ENCODE measurements around the gene FAM98C.

Gene FAM98C

GRCh38 chr19:38375748-38376147, 27.1 kb upstream of the FAM98C start:
- in situ Hi-C loops (cut with HindIII; ENCODE audit: low pct_ligation_motif_present, low pct_unique_long_range_greater_than_20kb, low sequenced_read_pairs), result no loop called here
- no peak for DNase-seq

GRCh38 chr19:38376576-38376975, 26.3 kb upstream of the FAM98C start:
- no peak for DNase-seq
- in situ Hi-C loops (cut with HindIII; ENCODE audit: low pct_ligation_motif_present, low pct_unique_long_range_greater_than_20kb, low sequenced_read_pairs), result no loop called here

- in situ Hi-C loops (cut with HindIII; ENCODE audit: low pct_ligation_motif_present, low pct_unique_long_range_greater_than_20kb, low sequenced_read_pairs), result no loop called here
Observed at GRCh38 chr19:38377052-38377451, 25.8 kb upstream of the FAM98C start.

GRCh38 chr19:38378866-38379265, 24.0 kb upstream of the FAM98C start:
- no peak for DNase-seq
- in situ Hi-C loops (cut with HindIII; ENCODE audit: low pct_ligation_motif_present, low pct_unique_long_range_greater_than_20kb, low sequenced_read_pairs), result no loop called here

More at GRCh38 chr19:38377052-38377451, 25.8 kb upstream of the FAM98C start:
- DNase-seq, result no peak

- no peak for DNase-seq
- in situ Hi-C loops (cut with HindIII; ENCODE audit: low pct_ligation_motif_present, low pct_unique_long_range_greater_than_20kb, low sequenced_read_pairs), result no loop called here
Observed at GRCh38 chr19:38381138-38381537, 21.8 kb upstream of the FAM98C start.

- no peak for DNase-seq
- in situ Hi-C loops (cut with HindIII; ENCODE audit: low pct_ligation_motif_present, low pct_unique_long_range_greater_than_20kb, low sequenced_read_pairs), result no loop called here
Observed at GRCh38 chr19:38383184-38383583, 19.7 kb upstream of the FAM98C start.

GRCh38 chr19:38383743-38384142, 19.1 kb upstream of the FAM98C start:
- DNase-seq, result no peak
- in situ Hi-C loops (cut with HindIII; ENCODE audit: low pct_ligation_motif_present, low pct_unique_long_range_greater_than_20kb, low sequenced_read_pairs), result no loop called here

- in situ Hi-C loops (cut with HindIII; ENCODE audit: low pct_ligation_motif_present, low pct_unique_long_range_greater_than_20kb, low sequenced_read_pairs), result no loop called here
- DNase-seq, result no peak
Observed at GRCh38 chr19:38384209-38385027, 18.5 kb upstream of the FAM98C start.

- DNase-seq, result no peak
- in situ Hi-C loops (cut with HindIII; ENCODE audit: low pct_ligation_motif_present, low pct_unique_long_range_greater_than_20kb, low sequenced_read_pairs), result no loop called here
Observed at GRCh38 chr19:38385057-38385803, 17.7 kb upstream of the FAM98C start.

GRCh38 chr19:38385804-38386257, 17.1 kb upstream of the FAM98C start:
- in situ Hi-C loops (cut with HindIII; ENCODE audit: low pct_ligation_motif_present, low pct_unique_long_range_greater_than_20kb, low sequenced_read_pairs), result no loop called here
- DNase-seq, result no peak

GRCh38 chr19:38386300-38386970, 16.5 kb upstream of the FAM98C start:
- in situ Hi-C loops (cut with HindIII; ENCODE audit: low pct_ligation_motif_present, low pct_unique_long_range_greater_than_20kb, low sequenced_read_pairs), result no loop called here
- DNase-seq, result no peak

- DNase-seq, result no peak
- in situ Hi-C loops (cut with HindIII; ENCODE audit: low pct_ligation_motif_present, low pct_unique_long_range_greater_than_20kb, low sequenced_read_pairs), result no loop called here
Observed at GRCh38 chr19:38386971-38387549, 15.8 kb upstream of the FAM98C start.

- in situ Hi-C loops (cut with HindIII; ENCODE audit: low pct_ligation_motif_present, low pct_unique_long_range_greater_than_20kb, low sequenced_read_pairs), result no loop called here
- DNase-seq, result peak; percentile 90
Observed at GRCh38 chr19:38387550-38388348, 15.1 kb upstream of the FAM98C start, which contains the start of gene GGN. GGN (minus strand) TSS chr19:38388034; CDS start chr19:38387261, 773 bp downstream.

GRCh38 chr19:38388349-38389100, 14.4 kb upstream of the FAM98C start, which contains the start of gene SPRED3:
SPRED3 (plus strand) TSS chr19:38388697; CDS start chr19:38390303, 1,606 bp downstream.
- in situ Hi-C loops (cut with HindIII; ENCODE audit: low pct_ligation_motif_present, low pct_unique_long_range_greater_than_20kb, low sequenced_read_pairs), result no loop called here
- DNase-seq, result peak; percentile 65

GRCh38 chr19:38389101-38389925, 13.6 kb upstream of the FAM98C start:
- in situ Hi-C loops (cut with HindIII; ENCODE audit: low pct_ligation_motif_present, low pct_unique_long_range_greater_than_20kb, low sequenced_read_pairs), result no loop called here
- DNase-seq, result peak; percentile 68

Data from ACHN (cell line).